ENCODE data around the gene DPP9. TPM values are rescaled to one million over a fixed set of nuclear protein-coding genes. Genes with fewer than 3 reads are reported as not detected.
A peak's percentile ranks its signal among the peaks of the same experiment; 100 is the strongest.

DPP9 gene
- total RNA-seq, 4 donors from 2014 or later, result 35.0 to 82.1 (median 42.0) TPM

DNA sequence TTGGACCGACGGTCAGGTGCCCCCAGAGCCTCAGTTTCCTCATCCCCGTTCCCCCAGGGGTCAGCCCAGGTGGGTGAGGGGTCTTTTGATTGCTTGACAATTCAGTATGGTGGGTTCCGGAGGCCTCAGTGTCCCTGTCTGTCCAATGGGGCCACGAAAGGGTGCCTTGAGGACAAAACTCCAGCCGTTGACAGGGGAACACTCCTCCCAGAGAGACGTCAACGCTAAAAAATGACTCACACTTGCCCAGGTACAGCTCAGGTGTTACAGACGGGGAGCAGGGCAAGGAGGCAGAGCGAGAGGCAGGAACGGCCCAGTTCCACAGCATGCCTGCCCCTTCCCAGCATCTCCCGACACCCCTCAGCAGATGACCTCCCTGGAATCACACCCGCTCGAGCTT, 82.5 kb downstream of the DPP9 start:
- TF ChIP-seq, protein P1, sequence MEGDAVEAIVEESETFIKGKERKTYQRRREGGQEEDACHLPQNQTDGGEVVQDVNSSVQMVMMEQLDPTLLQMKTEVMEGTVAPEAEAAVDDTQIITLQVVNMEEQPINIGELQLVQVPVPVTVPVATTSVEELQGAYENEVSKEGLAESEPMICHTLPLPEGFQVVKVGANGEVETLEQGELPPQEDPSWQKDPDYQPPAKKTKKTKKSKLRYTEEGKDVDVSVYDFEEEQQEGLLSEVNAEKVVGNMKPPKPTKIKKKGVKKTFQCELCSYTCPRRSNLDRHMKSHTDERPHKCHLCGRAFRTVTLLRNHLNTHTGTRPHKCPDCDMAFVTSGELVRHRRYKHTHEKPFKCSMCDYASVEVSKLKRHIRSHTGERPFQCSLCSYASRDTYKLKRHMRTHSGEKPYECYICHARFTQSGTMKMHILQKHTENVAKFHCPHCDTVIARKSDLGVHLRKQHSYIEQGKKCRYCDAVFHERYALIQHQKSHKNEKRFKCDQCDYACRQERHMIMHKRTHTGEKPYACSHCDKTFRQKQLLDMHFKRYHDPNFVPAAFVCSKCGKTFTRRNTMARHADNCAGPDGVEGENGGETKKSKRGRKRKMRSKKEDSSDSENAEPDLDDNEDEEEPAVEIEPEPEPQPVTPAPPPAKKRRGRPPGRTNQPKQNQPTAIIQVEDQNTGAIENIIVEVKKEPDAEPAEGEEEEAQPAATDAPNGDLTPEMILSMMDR (IDR thresholded peaks at IDR 0.05), result no peak
- TF ChIP-seq POLR2A (IDR thresholded peaks at IDR 0.05) (no peak), POLR2AphosphoS5 (IDR thresholded peaks at IDR 0.05) (no peak), EP300 (IDR thresholded peaks at IDR 0.05) (no peak)
- H3K4me1 ChIP-seq, result peaks cover 0 to 59% (median 14%) of the 10 kb centered on the region in 3 donors
- WGBS, 2 donors (ENCODE audit: low coverage in 1 of 2), result 47 to 97% methylated on average over 3 to 7 of the region's 14 CpGs
- H3K36me3 ChIP-seq, result no peaks in the 10 kb centered on the region
- no peaks in the 10 kb centered on the region for H3K27me3 ChIP-seq
- peak overlapping the region in 3 of 4 donors; percentile 78 to 84 (median 82) for H3K27ac ChIP-seq
- peak overlapping the region in 1 of 2 donors; percentile 78 for H3K4me3 ChIP-seq
- H3K9me3 ChIP-seq, result no peaks in the 10 kb centered on the region
- ATAC-seq, result no peak

GRCh38 chr19:4640247-4641000, 83.2 kb downstream of the DPP9 start:
- 52% methylated on average over 5 of the region's 17 CpGs; no CpG with 5 or more reads in 1 of the 2 donors for WGBS, 2 donors (ENCODE audit: low coverage in 1 of 2)

GRCh38 chr19:4639531-4640246, 84.0 kb downstream of the DPP9 start:
- Histone ChIP-seq H3K4me3 (peak overlapping the region; percentile 73 to 78), H3K9me3 (no peaks in the 10 kb centered on the region), H3K27ac (peak overlapping the region; percentile 6 to 84 (median 80)), H3K4me1 (peaks cover 0 to 64% (median 21%) of the 10 kb centered on the region in 3 donors), H3K36me3 (no peaks in the 10 kb centered on the region), H3K27me3 (peaks cover 10% of the 10 kb centered on the region)
- ATAC-seq, result peak; percentile 1
- TF ChIP-seq EP300 (IDR thresholded peaks at IDR 0.05) (no peak), POLR2A (IDR thresholded peaks at IDR 0.05) (peak in 1 of 2 donors; percentile 35)
- TF ChIP-seq, protein P1 (IDR thresholded peaks at IDR 0.05), result no peak
- 20 to 33% methylated on average over 1 to 2 of the region's 39 CpGs for WGBS, 2 donors (ENCODE audit: low coverage in 1 of 2)

More at GRCh38 chr19:4640247-4641000, 83.2 kb downstream of the DPP9 start:
- peaks cover 5% of the 10 kb centered on the region for H3K27me3 ChIP-seq
- no peaks in the 10 kb centered on the region for H3K36me3 ChIP-seq
- peak overlapping the region in 3 of 4 donors; percentile 78 to 84 (median 82) for H3K27ac ChIP-seq
- no peaks in the 10 kb centered on the region for H3K9me3 ChIP-seq
- H3K4me1 ChIP-seq, result peaks cover 0 to 61% (median 21%) of the 10 kb centered on the region in 3 donors
- no peak for ATAC-seq
- no peak for TF ChIP-seq EP300 (IDR thresholded peaks at IDR 0.05)
- TF ChIP-seq, protein P1 (IDR thresholded peaks at IDR 0.05), result no peak
- TF ChIP-seq POLR2AphosphoS5 (IDR thresholded peaks at IDR 0.05), result no peak
- TF ChIP-seq POLR2A (IDR thresholded peaks at IDR 0.05), result no peak
- peak overlapping the region; percentile 73 to 78 for H3K4me3 ChIP-seq

- H3K27ac ChIP-seq, result peak within 1 kb of the TSS; percentile 6 to 84 (median 80)
- peak; percentile 48 for TF ChIP-seq POLR2AphosphoS5 (IDR thresholded peaks at IDR 0.05)
- TF ChIP-seq, protein P1 (IDR thresholded peaks at IDR 0.05), result no peak
- WGBS, 2 donors (ENCODE audit: low coverage in 1 of 2), result 6% methylated on average over 5 to 7 of the region's 49 CpGs
Measured at GRCh38 chr19:4638828-4639530, 84.7 kb downstream of the DPP9 start, which contains the start of gene TNFAIP8L1. Gene TNFAIP8L1, plus strand, starts transcription at chr19:4639516. Its CDS starts 12,354 bp downstream, at chr19:4651870.

More at GRCh38 chr19:4638828-4639530, 84.7 kb downstream of the DPP9 start, which contains the start of gene TNFAIP8L1:
- H3K9me3 ChIP-seq, result no peaks in the 10 kb centered on the region
- H3K4me3 ChIP-seq, result peak within 1 kb of the TSS; percentile 73 to 78
- H3K36me3 ChIP-seq, result no peaks in the 10 kb centered on the region
- H3K4me1 ChIP-seq, result peaks cover 0 to 64% (median 21%) of the 10 kb centered on the region in 3 donors
- peak; percentile 96 for ATAC-seq
- H3K27me3 ChIP-seq, result peaks cover 10% of the 10 kb centered on the region

All from gastroesophageal sphincter (tissue), 4 donors.